Muscle layer of duodenum (tissue), 2 donors: ENCODE measurements around the gene SYT12.

Source experiments
- H3K27ac ChIP-seq: one replicate; pipeline ENCODE4 v1.7.0; 2013; ENCODE audit warnings: mild to moderate bottlenecking, low read length
- H3K27me3 ChIP-seq: one replicate; pipeline ENCODE4 v1.7.0; 2013; ENCODE audit warnings: low read depth, mild to moderate bottlenecking, control low read depth, low read length
- H3K36me3 ChIP-seq, 2 donors: one replicate each; pipeline ENCODE4 v1.7.0; 2013; ENCODE audit warnings: low read length in 2 of 2, control low read depth in 1 of 2, mild to moderate bottlenecking in 1 of 2; ENCODE audit not compliant: insufficient read depth in 2 of 2, control insufficient read depth in 1 of 2
- H3K4me1 ChIP-seq, 2 donors: one replicate each; pipeline ENCODE4 v1.7.0; 2013; ENCODE audit warnings: low read length in 2 of 2, mild to moderate bottlenecking in 2 of 2, control low read depth in 1 of 2, moderate library complexity in 1 of 2; ENCODE audit not compliant: insufficient read depth in 2 of 2, control insufficient read depth in 1 of 2
- H3K4me3 ChIP-seq, 2 donors: one replicate each; pipeline ENCODE4 v1.7.0; 2013; ENCODE audit warnings: low read length in 2 of 2, low read depth in 1 of 2, mild to moderate bottlenecking in 1 of 2
- H3K9me3 ChIP-seq, 2 donors: one replicate each; pipeline ENCODE4 v1.7.0; 2013; ENCODE audit warnings: low read length in 2 of 2, control low read depth in 1 of 2, mild to moderate bottlenecking in 1 of 2; ENCODE audit not compliant: control insufficient read depth in 1 of 2
- donor health status: healthy.

The SYT12 gene

GRCh38 chr11:67085617-67086016 is 62.7 kb downstream of the SYT12 start:
- Histone ChIP-seq H3K27ac (no peak overlapping the region), H3K9me3 (no peaks in the 10 kb centered on the region), H3K4me3 (no peak overlapping the region), H3K27me3 (no peaks in the 10 kb centered on the region), H3K36me3 (no peaks in the 10 kb centered on the region), H3K4me1 (peaks cover 5 to 7% of the 10 kb centered on the region in 2 donors)

- H3K36me3 ChIP-seq = no peaks in the 10 kb centered on the region
- H3K4me3 ChIP-seq = no peak overlapping the region
- no peaks in the 10 kb centered on the region for H3K27me3 ChIP-seq
- H3K9me3 ChIP-seq = no peaks in the 10 kb centered on the region
- no peak overlapping the region for H3K27ac ChIP-seq
- H3K4me1 ChIP-seq = no peaks in the 10 kb centered on the region
These were observed 67.8 kb downstream of the SYT12 start for GRCh38 chr11:67090717-67091116.

- H3K4me1 ChIP-seq = no peaks in the 10 kb centered on the region
- no peak overlapping the region for H3K27ac ChIP-seq
- no peak overlapping the region for H3K4me3 ChIP-seq
These were observed 72.2 kb downstream of the SYT12 start for GRCh38 chr11:67095214-67095507.

GRCh38 chr11:67098799-67099429 is 76.0 kb downstream of the SYT12 start:
- Histone ChIP-seq H3K4me1 (no peaks in the 10 kb centered on the region), H3K9me3 (no peaks in the 10 kb centered on the region), H3K4me3 (no peak overlapping the region), H3K27me3 (no peaks in the 10 kb centered on the region), H3K36me3 (no peaks in the 10 kb centered on the region), H3K27ac (no peak overlapping the region)

More at GRCh38 chr11:67095214-67095507, 72.2 kb downstream of the SYT12 start:
- Histone ChIP-seq H3K27me3 (no peaks in the 10 kb centered on the region), H3K9me3 (no peaks in the 10 kb centered on the region), H3K36me3 (no peaks in the 10 kb centered on the region)

- no peaks in the 10 kb centered on the region for H3K4me1 ChIP-seq
These were observed 76.9 kb downstream of the SYT12 start for GRCh38 chr11:67099831-67100324.

More at GRCh38 chr11:67099831-67100324, 76.9 kb downstream of the SYT12 start:
- Histone ChIP-seq H3K36me3 (no peaks in the 10 kb centered on the region), H3K27me3 (no peaks in the 10 kb centered on the region), H3K27ac (no peak overlapping the region), H3K4me3 (no peak overlapping the region), H3K9me3 (no peaks in the 10 kb centered on the region)
